ENCODE measurements around the gene GPR25.

Gene GPR25

DNA sequence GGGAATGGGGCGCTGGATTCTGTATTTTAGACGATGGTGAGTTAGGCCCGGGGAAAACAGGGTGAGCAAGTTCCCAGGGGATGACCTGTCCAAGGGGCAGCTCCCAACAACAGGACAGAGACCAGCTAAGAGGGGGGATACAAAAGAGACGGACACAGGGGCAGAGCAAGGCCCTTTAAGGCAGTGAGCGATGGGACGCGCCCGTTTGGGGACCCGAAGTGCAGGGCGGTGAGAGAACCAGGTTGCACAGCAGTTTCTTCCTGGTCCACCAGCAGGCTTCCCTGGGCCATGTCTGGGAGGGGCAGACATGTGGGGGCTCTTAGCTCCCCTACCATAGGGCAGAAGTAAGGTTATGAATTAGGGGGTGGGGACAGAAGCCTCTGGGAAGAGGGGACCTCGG, 43.9 kb downstream of the GPR25 start:
- no peak for DNase-seq

DNA sequence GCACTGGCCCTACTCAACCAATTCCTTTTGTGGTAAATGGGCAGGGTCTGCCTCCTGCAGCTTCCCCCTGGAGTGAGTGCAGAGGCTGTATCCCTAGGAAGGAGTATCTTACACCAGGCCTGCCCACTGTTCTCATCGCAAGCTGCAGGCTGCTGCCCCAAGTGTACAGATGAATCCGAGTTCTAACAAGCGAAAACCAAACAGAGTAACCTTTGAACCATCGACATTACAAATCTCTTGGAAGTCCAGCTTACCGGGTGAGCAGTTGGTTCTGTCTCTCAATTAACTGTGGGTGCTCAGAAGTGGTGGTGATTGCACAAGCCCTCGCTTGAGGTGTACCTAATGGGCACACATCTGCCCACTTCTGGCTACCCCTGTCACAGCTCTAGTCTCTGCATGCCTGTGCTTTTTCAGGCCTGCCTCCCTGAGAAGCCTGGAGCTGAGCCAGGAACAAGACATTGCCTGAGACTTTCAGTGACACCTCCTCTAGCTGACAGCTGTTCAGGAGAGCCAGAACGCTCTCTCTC, 44.6 kb downstream of the GPR25 start:
- DNase-seq, result no peak

DNA sequence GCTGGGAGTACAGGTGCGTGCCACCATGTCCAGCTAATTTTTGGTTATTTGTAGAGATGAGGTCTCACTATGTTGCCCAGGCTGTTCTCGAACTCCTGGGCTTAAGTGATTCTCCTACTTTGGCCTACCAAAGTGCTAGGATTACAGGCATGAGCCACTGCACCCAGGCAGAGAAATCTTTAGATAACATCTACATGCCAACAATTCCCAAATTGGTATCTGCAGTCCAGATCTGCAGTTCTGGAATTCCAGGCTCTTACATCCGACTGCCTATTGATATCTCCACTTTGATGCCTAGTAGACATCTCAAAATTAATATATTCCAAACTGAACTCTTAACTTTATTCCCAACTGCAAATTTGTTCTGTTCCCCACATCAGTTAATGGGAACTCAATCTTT, 45.2 kb downstream of the GPR25 start:
- DNase-seq, result no peak

DNA sequence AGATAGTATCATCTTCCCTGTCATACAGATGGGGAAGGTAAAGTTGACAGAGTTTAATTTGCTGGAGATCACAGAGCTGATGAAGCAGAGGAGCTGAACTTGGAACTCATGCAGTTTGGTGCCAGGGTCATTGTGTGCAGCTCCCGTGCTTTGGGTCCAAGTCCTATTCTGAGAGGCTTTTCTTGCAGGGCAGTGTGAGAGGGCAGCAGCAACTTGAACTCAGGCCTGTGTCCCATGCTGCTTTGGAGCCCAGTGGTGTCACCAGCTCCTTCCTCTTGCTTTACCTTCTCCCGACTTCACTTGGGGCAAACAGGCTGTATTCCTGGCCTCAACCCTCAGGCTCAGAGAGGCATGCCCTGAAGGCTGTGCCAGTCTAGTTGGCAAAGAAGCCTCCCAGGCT, 46.6 kb downstream of the GPR25 start:
- no peak for DNase-seq

DNA sequence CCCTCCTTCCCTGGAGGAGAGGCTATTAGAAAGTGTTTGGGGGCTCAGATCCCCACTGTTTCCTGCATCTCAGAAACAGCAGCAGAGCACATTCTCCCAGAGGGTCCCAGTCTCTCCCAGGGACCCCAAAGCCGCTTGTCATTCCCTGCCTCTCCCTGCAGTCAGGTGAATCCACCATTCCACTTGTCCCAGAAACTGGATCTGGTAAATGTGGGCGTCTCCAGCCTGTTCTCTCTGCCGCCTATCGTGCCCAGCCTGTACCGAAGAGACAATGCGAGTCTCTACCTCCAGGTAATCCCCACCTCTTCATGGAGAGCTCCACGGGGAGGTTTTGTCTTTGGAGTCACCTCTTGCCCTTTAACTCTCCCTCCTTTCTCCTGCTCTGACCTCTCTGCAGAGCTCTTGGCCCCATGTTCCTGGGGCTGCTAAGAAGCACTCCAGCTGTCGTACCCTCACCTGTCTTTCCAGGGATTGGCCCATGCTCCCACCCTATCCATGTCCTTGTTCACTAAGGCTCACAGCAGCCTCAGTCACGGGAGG, 48.9 kb downstream of the GPR25 start:
- DNase-seq, result no peak

DNA sequence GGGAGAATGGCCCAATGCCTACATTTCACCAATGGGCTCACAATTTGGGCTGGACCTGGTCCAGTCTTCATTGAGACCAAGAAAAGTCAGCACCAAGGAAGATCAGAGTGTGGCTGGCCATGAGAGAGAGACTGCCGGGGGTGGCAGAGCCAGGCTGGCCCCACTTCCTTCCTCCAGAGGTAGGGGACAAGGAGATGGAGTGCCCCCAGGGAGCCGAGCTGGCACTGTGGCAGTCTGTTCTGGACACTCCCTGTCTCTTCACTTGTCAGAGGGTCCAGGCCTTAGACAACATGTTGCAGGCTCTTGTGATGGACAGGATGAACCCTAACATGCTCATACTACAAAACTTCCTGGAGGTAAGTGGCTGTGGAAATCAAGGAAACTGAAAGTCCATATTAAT, 49.6 kb downstream of the GPR25 start:
- no peak for DNase-seq

DNA sequence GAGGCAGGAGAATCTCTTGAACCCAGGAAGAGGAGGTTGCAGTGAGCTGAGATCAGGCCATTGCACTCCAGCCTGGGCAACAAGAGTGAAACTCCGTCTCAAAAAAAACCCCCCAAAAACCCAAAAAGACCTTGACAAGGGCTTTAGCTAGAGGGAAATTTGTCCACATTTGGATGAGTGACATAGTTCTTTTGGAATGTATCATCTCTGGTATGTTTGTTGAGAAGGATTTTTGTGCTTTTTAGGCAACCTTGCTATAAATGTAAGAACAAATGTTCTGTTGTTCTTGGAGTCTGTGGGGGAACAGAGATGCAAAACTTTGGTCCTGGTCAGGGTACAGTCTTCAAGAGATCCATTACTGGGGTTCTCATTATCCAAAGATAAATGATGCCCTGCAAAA, 50.8 kb downstream of the GPR25 start:
- DNase-seq, result no peak

Measured in NCI-H1092 (cell line).